Activated CD4-positive, alpha-beta T cell treated with anti-CD3 and anti-CD28 coated beads, Interleukin-10, Interleukin-2, amounts not matched to agents 100 ng/mL and 50 ng/mL, durations not matched to agents 16 hours and 8 hours (primary cell): Measurements from ENCODE around the gene TAT.
"Not testable (repeated sequence)": the region's sequence is repeated elsewhere in the genome, so short reads cannot be mapped to it uniquely, and the experiment has no call there.

Experiments used
- DNase-seq: peaks from one replicate; pipeline ENCODE4 v3.0.0-alpha.2; 2020

The TAT gene

GRCh38 chr16:71584543-71585317 is 7.8 kb upstream of the TAT start:
- no peak for DNase-seq

GRCh38 chr16:71582553-71582848 is 5.6 kb upstream of the TAT start:
- not testable (repeated sequence) for DNase-seq

- no peak for DNase-seq
Observed at GRCh38 chr16:71574702-71575101, 2.2 kb downstream of the TAT start.

GRCh38 chr16:71573387-71574094 is 3.4 kb downstream of the TAT start:
- DNase-seq, result no peak

GRCh38 chr16:71572497-71573116 is 4.3 kb downstream of the TAT start:
- no peak for DNase-seq

- DNase-seq, result no peak
Observed at GRCh38 chr16:71570144-71570543, 6.7 kb downstream of the TAT start.

GRCh38 chr16:71569621-71570020 is 7.3 kb downstream of the TAT start:
- no peak for DNase-seq

GRCh38 chr16:71568551-71568950 is 8.3 kb downstream of the TAT start:
- DNase-seq, result no peak

- no peak for DNase-seq
Observed at GRCh38 chr16:71567931-71568330, 9.0 kb downstream of the TAT start.

GRCh38 chr16:71565812-71566700 is 10.8 kb downstream of the TAT start:
- no peak for DNase-seq

- no peak for DNase-seq
Observed at GRCh38 chr16:71564335-71564967, 12.4 kb downstream of the TAT start.

GRCh38 chr16:71562552-71562951 is 14.3 kb downstream of the TAT start:
- DNase-seq, result no peak

- not testable (repeated sequence) for DNase-seq
Observed at GRCh38 chr16:71561886-71562285, 15.0 kb downstream of the TAT start.

GRCh38 chr16:71559855-71560254 is 17.0 kb downstream of the TAT start:
- DNase-seq, result no peak

- no peak for DNase-seq
Observed at GRCh38 chr16:71557954-71558582, 18.8 kb downstream of the TAT start.

- no peak for DNase-seq
Observed at GRCh38 chr16:71557299-71557698, 19.6 kb downstream of the TAT start.

GRCh38 chr16:71555230-71555891 is 21.5 kb downstream of the TAT start:
- DNase-seq, result no peak

- no peak for DNase-seq
Observed at GRCh38 chr16:71552698-71553503, 24.0 kb downstream of the TAT start.

GRCh38 chr16:71547168-71547567 is 29.7 kb downstream of the TAT start:
- no peak for DNase-seq

- DNase-seq, result peak; percentile 74
Observed at GRCh38 chr16:71542377-71542776, 34.5 kb downstream of the TAT start.

GRCh38 chr16:71537643-71538042 is 39.2 kb downstream of the TAT start:
- DNase-seq, result peak; percentile 39
